Activated T-helper 1 cell treated with anti-CD3 and anti-CD28 coated beads, Interleukin-12 subunit alpha, Interleukin-12 subunit beta, Interleukin-2, Interleukin-4 antibody, amounts not matched to agents 30 ng/mL and 10 ng/mL and 1 ng/mL, durations not matched to agents 14 hours and 24 hours and 36 hours (primary cell): ENCODE data around the gene NDE1. TPM values are rescaled to one million over a fixed set of nuclear protein-coding genes. Genes with fewer than 3 reads are reported as not detected.
"Not testable (repeated sequence)": the region's sequence is repeated elsewhere in the genome, so short reads cannot be mapped to it uniquely, and the experiment has no call there.

Experiments
- DNase-seq: peaks from one replicate; pipeline ENCODE4 v3.0.0; 2021; ENCODE audit warnings: low spot score
- H3K27ac Mint-ChIP-seq: one replicate; pipeline ENCODE4 v1.8.0; 2021; ENCODE audit warnings: mild to moderate bottlenecking, mixed read lengths
- H3K27me3 Mint-ChIP-seq: one replicate; pipeline ENCODE4 v1.8.0; 2022; ENCODE audit warnings: mild to moderate bottlenecking, moderate library complexity, mixed read lengths; ENCODE audit not compliant: insufficient read depth
- H3K36me3 Mint-ChIP-seq: one replicate; pipeline ENCODE4 v1.8.0; 2021; ENCODE audit warnings: low read depth, mixed read lengths
- H3K4me1 Mint-ChIP-seq: one replicate; pipeline ENCODE4 v1.8.0; 2021; ENCODE audit warnings: low read depth, mixed read lengths
- H3K4me3 Mint-ChIP-seq: one replicate; pipeline ENCODE4 v1.8.0; 2021; ENCODE audit warnings: mild to moderate bottlenecking, moderate library complexity, mixed read lengths
- H3K9me3 Mint-ChIP-seq: one replicate; pipeline ENCODE4 v1.8.0; 2021; ENCODE audit warnings: mixed read lengths
- intact Hi-C: fragments of 100-400 bp; cut with micrococcal nuclease; formaldehyde crosslinking; loops from one replicate; pipeline ENCODE4 v1.15.1; 2024
- total RNA-seq: library from RNA; stranded (reverse); gene quantifications from 2 replicates; pipeline ENCODE4 v1.2.3, GENCODE V29; 2022

NDE1 gene, protein sequence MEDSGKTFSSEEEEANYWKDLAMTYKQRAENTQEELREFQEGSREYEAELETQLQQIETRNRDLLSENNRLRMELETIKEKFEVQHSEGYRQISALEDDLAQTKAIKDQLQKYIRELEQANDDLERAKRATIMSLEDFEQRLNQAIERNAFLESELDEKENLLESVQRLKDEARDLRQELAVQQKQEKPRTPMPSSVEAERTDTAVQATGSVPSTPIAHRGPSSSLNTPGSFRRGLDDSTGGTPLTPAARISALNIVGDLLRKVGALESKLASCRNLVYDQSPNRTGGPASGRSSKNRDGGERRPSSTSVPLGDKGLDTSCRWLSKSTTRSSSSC
- 87.4 and 91.8 TPM in 2 replicates for total RNA-seq

GRCh38 chr16:15650019-15650697 is at the start of gene NDE1:
Gene NDE1 (plus strand): TSS chr16:15650245. CDS start chr16:15664779, 14,534 bp downstream.
- H3K4me1 Mint-ChIP-seq, result peaks cover 19% of the 10 kb centered on the region
- H3K27ac Mint-ChIP-seq, result peak within 1 kb of the TSS; percentile 100
- no peaks in the 10 kb centered on the region for H3K9me3 Mint-ChIP-seq
- peaks cover 17% of the 10 kb centered on the region for H3K36me3 Mint-ChIP-seq
- H3K4me3 Mint-ChIP-seq, result peak within 1 kb of the TSS; percentile 100
- DNase-seq, result peak; percentile 82
- intact Hi-C loops, result loop anchor here (1.0 to 2.0 kb wide), 2 partner anchors 22 to 59 kb away; no protein-coding TSS in a partner anchor
- H3K27me3 Mint-ChIP-seq, result no peaks in the 10 kb centered on the region

GRCh38 chr16:15601212-15601879 is 48.7 kb upstream of the NDE1 start:
- intact Hi-C loops, result no loop called here
- DNase-seq, result no peak
- peaks cover 64% of the 10 kb centered on the region for H3K36me3 Mint-ChIP-seq
- H3K4me3 Mint-ChIP-seq, result no peak overlapping the region
- no peaks in the 10 kb centered on the region for H3K9me3 Mint-ChIP-seq
- no peaks in the 10 kb centered on the region for H3K27me3 Mint-ChIP-seq
- peak overlapping the region; percentile 76 for H3K27ac Mint-ChIP-seq
- peaks cover 46% of the 10 kb centered on the region for H3K4me1 Mint-ChIP-seq

DNA sequence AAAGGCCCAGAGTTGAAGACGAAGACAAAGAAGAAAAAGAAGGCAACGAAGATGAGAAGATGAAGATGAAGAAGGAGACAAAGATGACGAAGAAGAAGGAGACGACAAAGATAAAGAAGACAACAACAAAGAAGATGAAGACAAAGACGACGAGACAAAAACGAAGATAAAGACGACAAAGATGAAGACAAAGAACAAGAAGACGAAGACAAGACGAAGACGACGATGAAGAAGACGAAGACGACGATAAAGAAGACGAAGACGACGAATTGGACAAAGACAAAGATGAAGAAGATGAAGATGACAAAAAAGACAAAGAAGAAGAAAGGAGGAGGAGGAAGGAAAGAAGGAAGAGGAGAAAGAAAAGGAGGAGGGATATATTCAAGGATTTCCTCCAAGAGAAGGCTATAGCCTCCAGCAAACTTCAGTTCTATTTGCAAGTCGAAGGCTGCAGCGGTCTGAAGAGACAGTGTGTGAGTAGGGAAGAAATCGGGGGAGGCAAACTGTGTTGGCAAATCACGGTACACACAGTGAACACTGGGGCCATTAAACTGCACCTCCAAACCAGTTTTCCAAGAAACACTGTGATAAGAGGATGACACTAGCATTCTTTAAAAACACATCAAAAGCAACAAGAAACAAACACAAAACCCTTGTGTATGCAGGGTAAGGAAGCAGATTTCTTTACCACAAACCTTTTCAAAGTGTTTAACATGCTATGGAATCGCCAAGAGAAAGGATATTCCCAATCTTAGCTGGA is 47.6 kb upstream of the NDE1 start:
- H3K4me3 Mint-ChIP-seq, result no peak overlapping the region
- no peak for DNase-seq
- peaks cover 65% of the 10 kb centered on the region for H3K36me3 Mint-ChIP-seq
- no peaks in the 10 kb centered on the region for H3K9me3 Mint-ChIP-seq
- peak overlapping the region; percentile 68 for H3K27ac Mint-ChIP-seq
- peaks cover 40% of the 10 kb centered on the region for H3K4me1 Mint-ChIP-seq
- intact Hi-C loops, result no loop called here
- H3K27me3 Mint-ChIP-seq, result no peaks in the 10 kb centered on the region

GRCh38 chr16:15604460-15605440 is 45.3 kb upstream of the NDE1 start:
- intact Hi-C loops, result no loop called here
- peaks cover 28% of the 10 kb centered on the region for H3K4me1 Mint-ChIP-seq
- H3K9me3 Mint-ChIP-seq, result no peaks in the 10 kb centered on the region
- no peak for DNase-seq
- peaks cover 64% of the 10 kb centered on the region for H3K36me3 Mint-ChIP-seq
- no peak overlapping the region for H3K4me3 Mint-ChIP-seq
- no peak overlapping the region for H3K27ac Mint-ChIP-seq
- no peaks in the 10 kb centered on the region for H3K27me3 Mint-ChIP-seq

GRCh38 chr16:15605839-15606517 is 44.1 kb upstream of the NDE1 start:
- H3K9me3 Mint-ChIP-seq, result no peaks in the 10 kb centered on the region
- intact Hi-C loops, result no loop called here
- no peaks in the 10 kb centered on the region for H3K27me3 Mint-ChIP-seq
- H3K27ac Mint-ChIP-seq, result peak overlapping the region; percentile 40
- peaks cover 62% of the 10 kb centered on the region for H3K36me3 Mint-ChIP-seq
- peaks cover 25% of the 10 kb centered on the region for H3K4me1 Mint-ChIP-seq
- no peak overlapping the region for H3K4me3 Mint-ChIP-seq
- no peak for DNase-seq

GRCh38 chr16:15606518-15607220 is 43.4 kb upstream of the NDE1 start:
- Mint-ChIP-seq H3K9me3 (no peaks in the 10 kb centered on the region), H3K36me3 (peaks cover 57% of the 10 kb centered on the region), H3K4me3 (no peak overlapping the region), H3K4me1 (peaks cover 21% of the 10 kb centered on the region), H3K27me3 (no peaks in the 10 kb centered on the region), H3K27ac (peak overlapping the region; percentile 42)
- intact Hi-C loops, result no loop called here
- no peak for DNase-seq

GRCh38 chr16:15607221-15607699 is 42.8 kb upstream of the NDE1 start:
- H3K27me3 Mint-ChIP-seq, intact Hi-C loops, DNase-seq, H3K4me3 Mint-ChIP-seq, H3K9me3 Mint-ChIP-seq: not testable (repeated sequence)
- H3K36me3 Mint-ChIP-seq, result peaks cover 56% of the 10 kb centered on the region
- peaks cover 17% of the 10 kb centered on the region for H3K4me1 Mint-ChIP-seq
- peak overlapping the region; percentile 42 for H3K27ac Mint-ChIP-seq

DNA sequence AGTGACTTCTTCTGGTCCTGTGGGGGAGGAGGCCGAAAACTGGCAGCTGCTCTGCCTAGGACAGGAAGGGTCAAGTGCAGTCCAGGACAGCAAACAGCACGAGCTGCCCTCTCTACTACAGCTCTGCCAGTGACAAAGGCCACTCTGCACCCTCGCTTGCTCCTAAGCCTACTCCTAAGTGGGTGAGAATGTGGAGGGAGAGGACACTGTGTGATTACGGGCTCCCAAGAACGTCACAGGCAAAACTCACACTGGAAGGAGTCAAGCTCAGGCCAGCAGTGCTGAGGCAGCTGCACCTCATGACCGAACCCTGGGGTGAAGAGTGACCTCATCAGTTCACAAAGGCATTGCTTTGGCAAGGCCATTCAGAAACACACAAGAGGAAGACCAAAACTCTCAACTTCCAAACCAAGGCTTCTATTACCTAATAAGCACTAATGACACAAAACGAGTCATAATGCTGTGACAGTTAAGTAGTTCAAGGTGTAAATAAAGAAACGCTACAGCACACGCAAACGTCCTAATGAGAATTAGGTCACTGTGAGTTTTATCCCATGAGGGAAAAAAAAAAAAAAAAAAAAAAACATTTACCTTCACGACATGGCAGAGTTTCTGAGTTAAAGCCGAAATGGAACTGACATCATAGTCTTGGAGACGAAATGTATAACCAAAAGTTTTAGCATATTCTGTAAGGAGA is 42.2 kb upstream of the NDE1 start:
- DNase-seq, result no peak
- intact Hi-C loops, result no loop called here
- peaks cover 58% of the 10 kb centered on the region for H3K36me3 Mint-ChIP-seq
- H3K27ac Mint-ChIP-seq, result no peak overlapping the region
- H3K4me1 Mint-ChIP-seq, result peaks cover 14% of the 10 kb centered on the region
- no peaks in the 10 kb centered on the region for H3K9me3 Mint-ChIP-seq
- no peaks in the 10 kb centered on the region for H3K27me3 Mint-ChIP-seq
- H3K4me3 Mint-ChIP-seq, result no peak overlapping the region

DNA sequence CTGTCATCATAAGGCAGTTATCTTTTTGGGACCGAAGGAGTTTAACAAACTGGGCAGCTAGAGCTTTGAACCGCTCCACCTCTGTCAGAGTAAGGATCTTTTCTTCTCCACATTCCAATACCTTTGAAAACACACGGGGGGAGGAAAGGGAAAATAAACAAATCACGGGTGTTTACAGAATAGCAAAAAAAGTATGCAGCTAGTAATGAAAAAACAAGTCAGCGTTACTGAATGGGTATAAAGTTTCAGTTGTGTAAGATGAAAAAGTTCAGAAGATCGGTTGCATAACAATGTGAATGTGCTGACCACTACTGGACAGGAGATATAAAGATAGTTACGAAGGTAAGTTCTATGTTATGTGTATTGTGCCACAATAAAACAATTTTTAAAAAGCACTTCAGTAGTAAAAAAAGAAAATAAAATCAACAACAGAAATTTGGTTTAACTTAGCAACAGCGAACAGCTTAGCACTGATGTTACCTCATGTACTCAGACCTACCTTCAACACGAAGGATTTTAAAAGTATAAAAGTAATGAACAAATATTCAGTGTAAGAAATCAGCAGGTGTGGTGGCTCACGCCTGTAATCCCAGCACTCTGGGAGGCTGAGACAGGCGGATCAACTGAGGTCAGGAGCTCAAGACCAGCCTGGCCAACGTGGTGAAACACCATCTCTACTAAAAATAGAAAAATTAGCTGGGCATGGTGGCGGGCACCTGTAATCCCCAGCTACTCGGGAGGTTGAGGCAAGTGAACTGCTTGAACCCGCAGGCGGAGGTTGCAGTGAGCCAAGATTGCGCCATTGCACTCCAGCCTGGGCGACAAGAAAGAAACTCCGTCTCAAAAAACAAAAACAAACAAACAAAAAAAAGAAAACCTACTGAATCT is 41.4 kb upstream of the NDE1 start:
- peaks cover 14% of the 10 kb centered on the region for H3K4me1 Mint-ChIP-seq
- no peak overlapping the region for H3K4me3 Mint-ChIP-seq
- H3K9me3 Mint-ChIP-seq, result no peaks in the 10 kb centered on the region
- intact Hi-C loops, result no loop called here
- DNase-seq, result no peak
- H3K27me3 Mint-ChIP-seq, result no peaks in the 10 kb centered on the region
- no peak overlapping the region for H3K27ac Mint-ChIP-seq
- H3K36me3 Mint-ChIP-seq, result peaks cover 55% of the 10 kb centered on the region

DNA sequence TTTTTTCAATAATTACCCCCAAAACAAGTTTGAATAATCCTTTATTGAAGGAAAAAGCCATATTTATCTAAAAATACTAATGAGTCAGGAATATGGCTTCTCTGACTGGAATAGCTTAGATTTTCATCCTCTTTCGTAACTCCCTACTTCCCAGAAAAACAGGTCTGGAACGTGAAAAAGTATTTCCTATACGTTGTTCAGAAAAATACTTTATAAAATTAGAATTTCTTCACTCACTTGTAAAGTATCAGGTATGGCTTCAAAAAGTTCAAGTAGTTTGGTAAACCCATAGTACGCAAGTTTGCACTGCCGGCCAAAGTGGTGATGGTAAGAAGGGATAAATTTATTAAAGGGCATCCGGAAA is 40.8 kb upstream of the NDE1 start:
- Mint-ChIP-seq H3K36me3 (peaks cover 52% of the 10 kb centered on the region), H3K4me3 (no peak overlapping the region), H3K27me3 (no peaks in the 10 kb centered on the region), H3K27ac (no peak overlapping the region), H3K9me3 (no peaks in the 10 kb centered on the region), H3K4me1 (peaks cover 14% of the 10 kb centered on the region)
- intact Hi-C loops, result no loop called here
- DNase-seq, result no peak
